ENCODE measurements around the gene MXD3. TPM values are rescaled to one million over a fixed set of nuclear protein-coding genes. Genes with fewer than 3 reads are reported as not detected.
A peak's percentile ranks its signal among the peaks of the same experiment; 100 is the strongest.
"Not testable (repeated sequence)": the region's sequence is repeated elsewhere in the genome, so short reads cannot be mapped to it uniquely, and the experiment has no call there.

The MXD3 gene
- total RNA-seq, 1 experiment from 2014 or later, result 16.7 TPM

- no peak for DNase-seq (ENCODE audit: low read depth)
Observed at GRCh38 chr5:177320879-177321278, 9.2 kb upstream of the MXD3 start.

GRCh38 chr5:177319913-177320588 lies 8.4 kb upstream of the MXD3 start:
- no peak for DNase-seq (ENCODE audit: low read depth)

- peak; percentile 75 for DNase-seq (ENCODE audit: low read depth)
Observed at GRCh38 chr5:177317959-177318377, 6.3 kb upstream of the MXD3 start.

GRCh38 chr5:177316005-177316404 lies 4.3 kb upstream of the MXD3 start:
- DNase-seq (ENCODE audit: low read depth), result no peak

- DNase-seq (ENCODE audit: low read depth), result no peak
Observed at GRCh38 chr5:177315411-177315810, 3.7 kb upstream of the MXD3 start.

- DNase-seq (ENCODE audit: low read depth), result no peak
Observed at GRCh38 chr5:177314376-177315342, 3.0 kb upstream of the MXD3 start.

- no peak for DNase-seq (ENCODE audit: low read depth)
Observed at GRCh38 chr5:177313561-177314259, 2.0 kb upstream of the MXD3 start.

GRCh38 chr5:177312649-177313181 lies 1.0 kb upstream of the MXD3 start:
- peak; percentile 73 for DNase-seq (ENCODE audit: low read depth)

- DNase-seq (ENCODE audit: low read depth), result peak; percentile 45
Observed at GRCh38 chr5:177311392-177311722, 341 bp downstream of the MXD3 start.

- peak; percentile 57 for DNase-seq (ENCODE audit: low read depth)
Observed at GRCh38 chr5:177310757-177311391, 824 bp downstream of the MXD3 start.

- no peak for DNase-seq (ENCODE audit: low read depth)
Observed at GRCh38 chr5:177310332-177310731, 1.4 kb downstream of the MXD3 start.

- peak; percentile 83 for DNase-seq (ENCODE audit: low read depth)
Observed at GRCh38 chr5:177309351-177310191, 2.1 kb downstream of the MXD3 start.

- DNase-seq (ENCODE audit: low read depth), result no peak
Observed at GRCh38 chr5:177308740-177309139, 3.0 kb downstream of the MXD3 start.

- no peak for DNase-seq (ENCODE audit: low read depth)
Observed at GRCh38 chr5:177307544-177308363, 3.9 kb downstream of the MXD3 start.

- DNase-seq (ENCODE audit: low read depth), result peak; percentile 40
Observed at GRCh38 chr5:177306674-177307543, 4.8 kb downstream of the MXD3 start.

GRCh38 chr5:177306103-177306640 lies 5.5 kb downstream of the MXD3 start:
- not testable (repeated sequence) for DNase-seq (ENCODE audit: low read depth)

GRCh38 chr5:177304392-177305119 lies 7.1 kb downstream of the MXD3 start:
- no peak for DNase-seq (ENCODE audit: low read depth)

GRCh38 chr5:177303925-177304391 lies 7.7 kb downstream of the MXD3 start:
- no peak for DNase-seq (ENCODE audit: low read depth)

All from Daoy (cell line).